Smooth muscle cell (in vitro differentiated cells): ENCODE data around the gene RPRD1A. TPM values are rescaled to one million over a fixed set of nuclear protein-coding genes. Genes with fewer than 3 reads are reported as not detected.
A peak's percentile ranks its signal among the peaks of the same experiment; 100 is the strongest.
"Not testable (repeated sequence)": the region's sequence is repeated elsewhere in the genome, so short reads cannot be mapped to it uniquely, and the experiment has no call there.

Experiments
- DNase-seq: peaks from one replicate; lab custom pipeline; 2025; ENCODE audit not compliant: unreplicated experiment; lab: John Stamatoyannopoulos, UW
- H2AFZ ChIP-seq: fragments of 200-600 bp; sonication (generic); 2 replicates; pipeline ENCODE4 v1.6.0; 2016; ENCODE audit warnings: antibody characterized with exemption, low read depth, mild to moderate bottlenecking
- H3F3A ChIP-seq: fragments of 200-600 bp; sonication (generic); 2 replicates; pipeline ENCODE4 v1.6.0; 2017; ENCODE audit warnings: antibody characterized with exemption, low read depth
- H3K27ac ChIP-seq: fragments of 200-600 bp; sonication (generic); 2 replicates; pipeline ENCODE4 v1.5.1; 2016; ENCODE audit warnings: low read depth, mild to moderate bottlenecking
- H3K27me3 ChIP-seq: fragments of 200-600 bp; sonication (generic); 2 replicates; pipeline ENCODE4 v1.6.1; 2016; ENCODE audit warnings: low read depth, mild to moderate bottlenecking
- H3K36me3 ChIP-seq: fragments of 200-600 bp; sonication (generic); 2 replicates; pipeline ENCODE4 v1.5.1; 2016; ENCODE audit warnings: low read depth
- H3K4me1 ChIP-seq: fragments of 200-600 bp; sonication (generic); 2 replicates; pipeline ENCODE4 v1.5.1; 2016; ENCODE audit warnings: low read depth
- H3K4me2 ChIP-seq: fragments of 200-600 bp; sonication (generic); 2 replicates; pipeline ENCODE4 v1.6.0; 2016; ENCODE audit warnings: mild to moderate bottlenecking
- H3K4me3 ChIP-seq: fragments of 200-600 bp; sonication (generic); 2 replicates; pipeline ENCODE4 v1.5.1; 2016; ENCODE audit warnings: mild to moderate bottlenecking
- H3K79me2 ChIP-seq: fragments of 200-600 bp; sonication (generic); 2 replicates; pipeline ENCODE4 v1.6.0; 2016; ENCODE audit warnings: low read depth, mild to moderate bottlenecking
- H3K9ac ChIP-seq: fragments of 200-600 bp; sonication (generic); 2 replicates; pipeline ENCODE4 v1.6.0; 2016; ENCODE audit warnings: low read depth
- H3K9me3 ChIP-seq: fragments of 200-600 bp; sonication (generic); replicated peaks from 2 replicates; pipeline ENCODE4 v1.5.1; 2016; ENCODE audit warnings: low read depth
- H4K20me1 ChIP-seq: fragments of 200-600 bp; sonication (generic); 2 replicates; pipeline ENCODE4 v1.6.0; 2016; ENCODE audit warnings: low read depth
- WGBS: methylation state at CpG from one replicate; pipeline ENCODE4 v1.1.7; 2016; ENCODE audit warnings: low lambda C conversion rate; 5-methylcytosine and 5-hydroxymethylcytosine counted together
- polyA plus RNA-seq: library from polyadenylated mRNA; unstranded; fragments of >200 nt; fragmentation: Nextera tagmentation; extraction: Ambion mirVana; gene quantifications from 2 replicates; pipeline ENCODE4 v1.2.1, GENCODE V29; 2016
- total RNA-seq: library from RNA; depleted of rRNA; stranded (reverse); fragments of >200 nt; gene quantifications from 2 replicates; pipeline ENCODE4 v1.2.3, GENCODE V29; 2014
- TF ChIP-seq, protein P1 (sequence below): fragments of 200-600 bp; sonication (generic); IDR thresholded peaks from 2 replicates; pipeline ENCODE4 v1.5.1; 2017; ENCODE audit warnings: borderline replicate concordance, mild to moderate bottlenecking, antibody characterized with exemption; ENCODE audit not compliant: insufficient read depth, poor library complexity, severe bottlenecking

The RPRD1A gene
- total and polyA plus RNA-seq, 2 experiments from 2014 or later: 13.1 to 50.0 TPM

DNA sequence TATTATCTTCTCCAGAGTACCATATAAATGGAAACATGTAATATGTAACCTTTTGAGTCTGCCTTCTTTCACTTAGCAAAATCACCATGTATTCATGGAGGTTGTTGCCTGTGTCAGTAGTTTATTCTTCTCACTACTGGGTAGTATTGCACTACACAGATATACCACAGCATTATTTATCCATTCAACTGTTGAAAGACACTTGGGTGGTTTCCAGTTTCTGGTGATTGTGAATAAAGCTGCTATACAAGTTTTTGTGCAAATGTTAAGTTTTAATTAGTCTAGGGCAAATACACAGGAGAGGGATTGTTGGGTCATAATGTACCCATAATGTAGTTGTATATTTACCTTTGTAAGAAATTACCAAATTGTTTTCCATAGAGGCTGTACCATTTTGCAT lies 29.6 kb upstream of the RPRD1A start:
- H3K27ac ChIP-seq: no peak overlapping the region
- no peaks in the 10 kb centered on the region for H4K20me1 ChIP-seq
- no peak overlapping the region for H2AFZ ChIP-seq
- TF ChIP-seq, protein P1, sequence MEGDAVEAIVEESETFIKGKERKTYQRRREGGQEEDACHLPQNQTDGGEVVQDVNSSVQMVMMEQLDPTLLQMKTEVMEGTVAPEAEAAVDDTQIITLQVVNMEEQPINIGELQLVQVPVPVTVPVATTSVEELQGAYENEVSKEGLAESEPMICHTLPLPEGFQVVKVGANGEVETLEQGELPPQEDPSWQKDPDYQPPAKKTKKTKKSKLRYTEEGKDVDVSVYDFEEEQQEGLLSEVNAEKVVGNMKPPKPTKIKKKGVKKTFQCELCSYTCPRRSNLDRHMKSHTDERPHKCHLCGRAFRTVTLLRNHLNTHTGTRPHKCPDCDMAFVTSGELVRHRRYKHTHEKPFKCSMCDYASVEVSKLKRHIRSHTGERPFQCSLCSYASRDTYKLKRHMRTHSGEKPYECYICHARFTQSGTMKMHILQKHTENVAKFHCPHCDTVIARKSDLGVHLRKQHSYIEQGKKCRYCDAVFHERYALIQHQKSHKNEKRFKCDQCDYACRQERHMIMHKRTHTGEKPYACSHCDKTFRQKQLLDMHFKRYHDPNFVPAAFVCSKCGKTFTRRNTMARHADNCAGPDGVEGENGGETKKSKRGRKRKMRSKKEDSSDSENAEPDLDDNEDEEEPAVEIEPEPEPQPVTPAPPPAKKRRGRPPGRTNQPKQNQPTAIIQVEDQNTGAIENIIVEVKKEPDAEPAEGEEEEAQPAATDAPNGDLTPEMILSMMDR: no peak
- H3K4me2 ChIP-seq: no peak overlapping the region
- no peaks in the 10 kb centered on the region for H3K36me3 ChIP-seq
- H3K9me3 ChIP-seq: no peaks in the 10 kb centered on the region
- no peaks in the 10 kb centered on the region for H3K79me2 ChIP-seq
- no peaks in the 10 kb centered on the region for H3K27me3 ChIP-seq
- H3K4me3 ChIP-seq: no peak overlapping the region
- DNase-seq: no peak
- no peaks in the 10 kb centered on the region for H3F3A ChIP-seq
- H3K9ac ChIP-seq: no peak overlapping the region
- no peaks in the 10 kb centered on the region for H3K4me1 ChIP-seq

DNA sequence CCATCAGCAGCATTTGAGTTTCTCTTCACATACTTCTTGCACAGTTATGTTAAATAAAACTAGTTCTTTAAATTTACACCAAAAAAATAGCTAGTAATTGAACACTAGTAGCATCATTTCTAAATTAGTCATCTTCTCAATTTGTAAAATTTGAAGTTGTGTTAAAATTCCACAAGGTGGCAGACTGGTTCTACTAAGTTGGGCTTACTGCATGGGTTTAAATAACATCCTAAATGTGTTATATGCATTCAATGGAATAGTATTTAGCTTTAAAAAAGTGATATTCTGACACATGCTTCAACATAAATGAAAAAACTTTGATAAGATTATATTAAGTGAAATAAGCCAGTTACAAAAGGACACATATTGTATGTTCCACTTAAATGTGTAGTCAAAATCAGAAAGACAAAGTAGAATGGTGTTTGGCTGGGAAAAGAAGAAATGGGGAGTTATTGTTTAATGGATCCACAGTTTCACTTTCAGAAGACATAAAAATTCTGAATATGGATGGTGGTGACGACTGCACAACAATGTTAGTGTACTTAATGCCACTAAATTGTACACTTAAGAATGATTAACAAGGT lies 28.7 kb upstream of the RPRD1A start:
- TF ChIP-seq, protein P1: peak; percentile 68
- DNase-seq: no peak
- WGBS: 7% methylated on average over 1 of the region's 1 CpG

DNA sequence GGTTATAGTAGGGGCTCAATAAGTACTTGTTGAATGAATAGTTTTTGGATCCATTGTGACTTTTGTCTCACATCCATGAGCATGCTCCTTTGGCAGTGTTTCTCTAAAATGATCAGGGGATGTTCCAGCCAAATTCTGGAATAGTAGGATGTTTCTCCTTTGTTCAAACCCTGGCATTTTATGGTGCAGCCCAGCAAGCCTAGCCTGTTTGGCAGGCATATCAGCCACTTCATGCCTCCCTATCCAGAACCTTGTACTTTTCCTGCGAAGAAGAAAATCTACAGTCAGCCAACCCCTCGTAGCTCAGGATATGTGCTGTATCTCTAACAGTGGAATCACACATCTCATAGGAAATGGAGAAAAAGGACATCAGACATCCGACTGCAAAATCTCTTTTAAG lies 27.1 kb upstream of the RPRD1A start:
- H3F3A ChIP-seq: no peaks in the 10 kb centered on the region
- H3K27me3 ChIP-seq: no peaks in the 10 kb centered on the region
- no peaks in the 10 kb centered on the region for H3K9me3 ChIP-seq
- H3K36me3 ChIP-seq: no peaks in the 10 kb centered on the region
- 78% methylated on average over 3 of the region's 3 CpGs for WGBS
- no peaks in the 10 kb centered on the region for H3K79me2 ChIP-seq
- no peak overlapping the region for H2AFZ ChIP-seq
- H3K4me1 ChIP-seq: no peaks in the 10 kb centered on the region
- H3K27ac ChIP-seq: no peak overlapping the region
- no peak for DNase-seq
- H3K9ac ChIP-seq: no peak overlapping the region
- no peaks in the 10 kb centered on the region for H4K20me1 ChIP-seq
- TF ChIP-seq, protein P1: no peak
- no peak overlapping the region for H3K4me2 ChIP-seq
- no peak overlapping the region for H3K4me3 ChIP-seq

More for the DNA sequence above, 28.7 kb upstream of the RPRD1A start:
- H3K27ac ChIP-seq: no peak overlapping the region
- no peaks in the 10 kb centered on the region for H4K20me1 ChIP-seq
- H3K27me3 ChIP-seq: no peaks in the 10 kb centered on the region
- H3F3A ChIP-seq: no peaks in the 10 kb centered on the region
- H3K79me2 ChIP-seq: no peaks in the 10 kb centered on the region
- no peaks in the 10 kb centered on the region for H3K36me3 ChIP-seq
- H3K9ac ChIP-seq: no peak overlapping the region
- no peak overlapping the region for H2AFZ ChIP-seq
- no peak overlapping the region for H3K4me2 ChIP-seq
- no peak overlapping the region for H3K4me3 ChIP-seq
- H3K4me1 ChIP-seq: no peaks in the 10 kb centered on the region
- H3K9me3 ChIP-seq: no peaks in the 10 kb centered on the region

DNA sequence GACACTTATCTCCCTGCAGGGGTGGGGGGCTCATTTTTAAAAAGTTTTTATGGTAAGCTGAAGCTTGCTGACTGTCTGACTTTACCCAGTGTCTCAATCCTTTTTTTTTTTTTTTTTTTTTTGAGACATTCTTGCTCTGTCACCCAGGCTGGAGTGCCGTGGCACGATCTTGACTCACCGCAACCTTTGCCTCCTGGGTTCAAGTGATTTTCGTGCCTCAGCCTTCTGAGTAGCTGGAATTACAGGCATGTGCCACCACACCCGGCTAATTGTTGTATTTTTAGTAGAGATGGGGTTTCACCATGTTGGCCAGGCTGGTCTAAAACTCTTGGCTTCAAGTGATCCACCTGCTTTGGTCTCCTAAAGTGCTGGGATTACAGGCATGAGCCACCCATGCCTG lies 24.8 kb upstream of the RPRD1A start:
- not testable (repeated sequence) for H3K36me3 ChIP-seq, H2AFZ ChIP-seq, DNase-seq, H3K9ac ChIP-seq, H3K27me3 ChIP-seq, H3K79me2 ChIP-seq, H3K4me2 ChIP-seq, H4K20me1 ChIP-seq, H3K4me1 ChIP-seq, H3K27ac ChIP-seq, H3K4me3 ChIP-seq, H3F3A ChIP-seq, H3K9me3 ChIP-seq
- 58% methylated on average over 5 of the region's 5 CpGs for WGBS
